Cardiac fibroblast (primary cell): ENCODE measurements around the gene SLC4A4.

Experiments used
- DNase-seq, 2 donors: peaks; one replicate each; pipeline versions ENCODE4 v3.0.0 to v3.0.0-alpha.2; 2010; ENCODE audit warnings: low read depth in 2 of 2
- H3K4me3 ChIP-seq, 2 donors: replicated peaks in 1 of 2; 1 replicate in 1 of 2; 2 replicates in 1 of 2; pipeline ENCODE4 v1.5.1; 2011; ENCODE audit warnings: low read depth in 2 of 2, low read length in 2 of 2, mild to moderate bottlenecking in 2 of 2, moderate library complexity in 1 of 2
- CTCF ChIP-seq: IDR thresholded peaks from one replicate; pipeline ENCODE4 v1.5.1; 2011; ENCODE audit warnings: low read depth, mild to moderate bottlenecking, low read length, inconsistent platforms

Gene SLC4A4

DNA sequence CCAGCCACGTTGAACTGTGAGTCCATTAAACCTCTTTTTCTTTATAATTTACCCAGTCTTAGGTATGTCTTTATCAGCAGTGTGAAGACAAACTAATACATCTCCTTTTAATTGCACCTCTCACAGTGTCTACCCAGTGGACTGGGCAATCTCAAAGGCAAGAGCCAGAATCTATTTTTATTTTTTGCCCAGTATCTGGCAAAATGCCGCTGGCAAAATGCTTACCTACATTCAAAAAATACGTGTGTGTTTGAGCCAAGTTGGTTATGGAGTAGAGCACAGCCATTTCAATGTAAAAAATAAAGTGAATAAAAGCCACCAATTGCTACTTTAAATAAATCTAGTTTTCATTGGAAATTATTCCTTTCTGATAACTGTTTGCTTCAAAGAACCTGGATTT is 245.2 kb downstream of the SLC4A4 start:
- no peak for DNase-seq
- H3K4me3 ChIP-seq: no peak overlapping the region
- no peak for TF ChIP-seq CTCF

DNA sequence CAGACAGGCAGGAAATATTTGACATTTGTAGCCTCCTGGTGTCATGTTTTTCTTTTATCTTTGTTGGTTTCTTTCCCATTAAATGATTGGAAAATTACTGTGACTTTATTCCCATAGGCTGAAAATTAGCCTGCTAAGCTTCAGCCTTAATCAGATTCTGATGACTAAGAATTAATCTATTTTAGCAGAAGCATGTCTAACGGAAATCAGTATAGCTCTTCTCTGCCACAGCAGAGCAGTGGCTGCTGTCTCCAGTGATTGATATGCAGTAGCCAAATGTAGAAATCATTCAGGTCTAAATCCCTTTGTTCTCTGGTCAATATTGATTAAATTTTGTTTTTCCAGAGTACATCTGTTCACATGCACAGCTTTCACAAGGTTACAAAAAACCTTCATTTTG is 245.8 kb downstream of the SLC4A4 start:
- DNase-seq: no peak
- TF ChIP-seq CTCF: no peak
- H3K4me3 ChIP-seq: no peak overlapping the region

DNA sequence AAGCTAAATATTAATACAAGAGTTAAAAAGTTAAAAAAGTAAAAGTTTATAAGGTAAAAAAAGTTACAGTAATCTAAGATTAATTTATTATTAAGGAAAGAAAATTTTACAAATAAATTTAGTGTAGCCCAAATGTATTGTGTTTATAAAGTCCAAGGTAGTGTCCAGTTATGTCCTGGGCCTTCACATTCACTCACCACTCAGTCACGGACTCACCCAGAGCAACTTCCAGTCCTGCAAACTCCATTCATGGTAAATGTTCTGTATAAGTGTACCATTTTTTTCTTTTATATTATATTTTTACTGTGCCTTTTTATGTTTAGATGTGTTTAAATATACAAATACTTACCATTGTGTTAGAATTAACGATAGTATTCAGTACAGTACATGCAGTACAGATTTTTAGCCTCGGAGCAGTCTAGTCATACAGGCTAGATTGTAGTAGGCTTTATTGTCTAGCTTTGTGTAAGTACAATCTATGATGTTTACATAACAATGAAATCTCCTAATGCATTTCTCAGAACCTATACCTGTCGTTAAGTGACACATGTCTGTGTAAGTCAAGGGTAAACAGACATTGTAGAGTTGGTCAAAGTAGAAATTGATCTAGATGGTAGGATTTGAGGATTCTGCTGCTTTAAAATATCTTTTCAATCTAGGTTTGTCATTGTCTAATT is 247.4 kb downstream of the SLC4A4 start:
- no peak for TF ChIP-seq CTCF
- no peak overlapping the region for H3K4me3 ChIP-seq
- no peak for DNase-seq

GRCh38 chr4:71587995-71588394 is 249.2 kb downstream of the SLC4A4 start:
- no peak overlapping the region for H3K4me3 ChIP-seq
- no peak for DNase-seq
- TF ChIP-seq CTCF: no peak

- H3K4me3 ChIP-seq: no peak overlapping the region
- no peak for DNase-seq
- TF ChIP-seq CTCF: no peak
These were observed 254.0 kb downstream of the SLC4A4 start for GRCh38 chr4:71592793-71593192.

DNA sequence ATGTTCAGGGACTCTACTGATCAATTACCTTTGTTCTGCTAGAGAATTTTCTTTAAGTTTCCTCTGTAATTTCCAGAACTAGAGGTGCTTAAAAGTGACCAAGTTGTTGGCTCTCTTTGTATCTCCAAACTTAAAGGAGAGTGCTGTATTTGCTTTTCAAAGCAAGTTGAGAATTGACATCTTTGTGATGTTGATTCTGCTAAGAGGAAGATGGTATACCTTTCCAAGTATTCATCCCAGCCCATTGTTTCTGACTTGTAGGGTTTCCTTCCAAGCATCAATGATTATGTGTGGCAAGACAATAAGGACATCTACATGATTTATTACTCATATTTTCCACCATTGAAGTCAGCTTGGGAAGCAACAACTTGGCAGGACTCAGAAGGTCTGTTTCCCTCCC is 254.5 kb downstream of the SLC4A4 start:
- no peak for TF ChIP-seq CTCF
- H3K4me3 ChIP-seq: no peak overlapping the region
- no peak for DNase-seq

DNA sequence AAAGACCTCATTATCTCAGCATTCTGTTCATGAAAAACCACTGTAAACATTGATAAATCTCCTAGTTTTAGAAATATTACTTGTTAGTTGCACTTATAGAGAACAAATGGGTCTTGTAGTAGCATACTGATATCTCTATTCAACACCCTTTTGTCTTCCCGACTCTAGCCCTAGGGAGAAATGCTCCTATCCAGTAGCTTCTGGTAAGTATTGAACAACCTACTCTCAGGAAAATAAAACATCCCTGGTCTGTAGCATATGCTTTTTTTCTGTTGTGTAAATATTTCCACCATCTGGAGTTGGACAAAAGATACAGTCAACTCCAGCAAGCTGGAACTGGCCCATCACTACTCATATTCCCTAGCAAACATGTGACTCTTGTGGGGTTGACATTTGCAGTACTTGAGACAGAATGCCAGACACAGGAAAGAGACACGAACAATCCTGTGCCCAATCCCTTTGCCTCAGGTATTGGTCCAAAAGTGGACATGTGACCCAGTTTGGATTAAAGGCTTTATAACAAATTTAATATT is 256.8 kb downstream of the SLC4A4 start:
- peak in 1 of 2 donors; percentile 22 for DNase-seq

More for the DNA sequence above, 256.8 kb downstream of the SLC4A4 start:
- no peak overlapping the region for H3K4me3 ChIP-seq
- no peak for TF ChIP-seq CTCF
